SU-DHL-6 (cell line): ENCODE data around the gene SHISAL2A.

Experiments used
- CTCF ChIP-seq: fragments of 200-600 bp; sonication (generic); IDR thresholded peaks from one replicate; pipeline ENCODE4 v1.5.1; 2017; ENCODE audit warnings: antibody characterized with exemption, mild to moderate bottlenecking, low read length, moderate library complexity; ENCODE audit not compliant: insufficient read depth, poor library complexity, severe bottlenecking
- EZH2phosphoT487 ChIP-seq: fragments of 200-600 bp; sonication (generic), shearing (Covaris generic); conservative IDR thresholded peaks from 2 replicates; pipeline ENCODE4 v1.6.1; 2018; ENCODE audit warnings: mild to moderate bottlenecking, antibody characterized with exemption, low read length, moderate library complexity, mixed read lengths

DNA sequence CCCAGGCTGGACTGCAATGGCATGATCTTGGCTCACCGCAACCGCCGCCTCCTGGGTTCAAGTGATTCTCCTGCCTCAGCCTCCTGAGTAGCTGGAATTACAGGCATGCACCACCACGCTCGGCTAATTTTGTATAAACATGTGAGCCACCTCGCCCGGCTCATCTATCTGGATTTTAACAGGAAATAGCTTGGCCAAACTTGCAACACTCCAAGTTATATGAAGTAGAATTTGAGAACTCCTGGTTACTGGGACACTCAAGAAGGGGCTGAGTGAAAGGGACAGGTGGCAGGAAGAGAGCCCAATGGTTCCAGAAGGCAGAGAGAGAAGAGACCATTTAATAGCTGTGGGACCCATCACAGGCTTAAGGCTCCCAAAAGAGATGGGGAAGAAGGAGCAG, 33.7 kb upstream of the SHISAL2A start:
- TF ChIP-seq CTCF: no peak
- TF ChIP-seq EZH2phosphoT487: no peak
